ENCODE data around the gene FBXL12.

FBXL12 gene

GRCh38 chr19:9819596-9819909, 674 bp upstream of the FBXL12 start:
- CTCF ChIA-PET = interaction anchor here (0.6 kb wide), 1 partner anchor 24 kb away, joined by 3 read pairs; no protein-coding TSS in a partner anchor
- Histone ChIP-seq H3K4me3 (ENCODE audit: low read depth, low read length) (peak overlapping the region; percentile 5; the same call in 1 of the 2 replicates), H3K4me1 (ENCODE audit: control insufficient read depth, insufficient read depth, low read length) (peaks cover 4% of the 10 kb centered on the region; the same call in 1 of the 2 replicates), H3K27ac (ENCODE audit: extremely low read depth, low read depth, low read length) (no peak overlapping the region), H3K9me3 (ENCODE audit: control insufficient read depth, insufficient read depth, low read depth, low read length) (no peaks in the 10 kb centered on the region), H3K36me3 (ENCODE audit: control insufficient read depth in 2 of 2, insufficient read depth in 1 of 2, low read length in 2 of 2) (peaks cover 0 to 9% of the 10 kb centered on the region in 2 experiments; a peak in 2 of 3 replicates)
- TF ChIP-seq ZNF23 (tag by site-specific recombination; IDR thresholded peaks at IDR 0.05; ENCODE audit: borderline replicate concordance) (no peak), KLF8 (tag by site-specific recombination; IDR thresholded peaks at IDR 0.05) (0 out of 2 replicates have a peak, but pooled peaks have one; percentile 6), CTCF (tag by site-specific recombination; IDR thresholded peaks at IDR 0.05) (no peak), ZNF148 (tag by site-specific recombination; IDR thresholded peaks at IDR 0.05; ENCODE audit: borderline replicate concordance) (no peak), ZNF248 (tag by site-specific recombination; IDR thresholded peaks at IDR 0.05) (no peak), SALL2 (tag by site-specific recombination; IDR thresholded peaks at IDR 0.05; ENCODE audit: borderline replicate concordance) (no peak), EGR2 (tag by site-specific recombination; IDR thresholded peaks at IDR 0.05; ENCODE audit: low read depth) (peak; percentile 22; the same call in 1 of the 2 replicates), ZFHX2 (tag by site-specific recombination; conservative IDR thresholded peaks at IDR 0.05) (0 out of 2 replicates have a peak, but pooled peaks have one; percentile 10), WT1 (tag by site-specific recombination; IDR thresholded peaks at IDR 0.05) (no peak), SP2 (tag by site-specific recombination; IDR thresholded peaks at IDR 0.05) (peak; percentile 1; the same call in 1 of the 2 replicates), ZNF394 (tag by site-specific recombination; IDR thresholded peaks at IDR 0.05; ENCODE audit: borderline replicate concordance) (no peak), KLF1 (tag by site-specific recombination; IDR thresholded peaks at IDR 0.05) (peak; percentile 56; the same call in 1 of the 2 replicates), ZBTB11 (tag by site-specific recombination; conservative IDR thresholded peaks at IDR 0.05; ENCODE audit: low read depth) (peak; percentile 44), ZNF510 (tag by site-specific recombination; IDR thresholded peaks at IDR 0.05; ENCODE audit: insufficient replicate concordance) (no peak), ZSCAN23 (tag by site-specific recombination; IDR thresholded peaks at IDR 0.05) (no peak), PATZ1 (tag by site-specific recombination; IDR thresholded peaks at IDR 0.05) (0 out of 2 replicates have a peak, but pooled peaks have one; percentile 32), ZNF670 (tag by site-specific recombination; IDR thresholded peaks at IDR 0.05; ENCODE audit: low read depth) (no peak), KLF9 (tag by site-specific recombination; IDR thresholded peaks at IDR 0.05; ENCODE audit: low read depth) (0 out of 2 replicates have a peak, but pooled peaks have one; percentile 8), ZNF488 (tag by site-specific recombination; IDR thresholded peaks at IDR 0.05) (no peak), ZBTB6 (tag by site-specific recombination; IDR thresholded peaks at IDR 0.05) (peak; percentile 91), IKZF3 (tag by site-specific recombination; IDR thresholded peaks at IDR 0.05) (peak; percentile 25; the same call in 1 of the 2 replicates), ZNF623 (tag by site-specific recombination; IDR thresholded peaks at IDR 0.05) (no peak), BCL11A (tag by site-specific recombination; IDR thresholded peaks at IDR 0.05; ENCODE audit: low read depth) (no peak), KLF16 (tag by site-specific recombination; IDR thresholded peaks at IDR 0.05) (no peak), SCRT2 (tag by site-specific recombination; IDR thresholded peaks at IDR 0.05) (peak; percentile 80; the same call in 1 of the 2 replicates)
- POLR2A ChIA-PET = interaction anchor here (0.6 to 1.9 kb wide), 8 partner anchors 8 to 51 kb away, joined by 3 to 29 read pairs (median 4); partner anchors contain the start of genes PIN1, UBL5 and ZNF846
